Activated CD4-positive, alpha-beta T cell treated with anti-CD3 and anti-CD28 coated beads for 4 hours (primary cell): ENCODE results near the gene NPAS2.

Experiments used
- DNase-seq, 2 donors: peaks; one replicate each; pipeline ENCODE4 v3.0.0-alpha.2; 2020

Gene NPAS2

GRCh38 chr2:100822587-100823248, 2.8 kb downstream of the NPAS2 start:
- DNase-seq = no peak

GRCh38 chr2:100823665-100824438, 3.9 kb downstream of the NPAS2 start:
- DNase-seq = no peak

GRCh38 chr2:100824842-100825241, 4.9 kb downstream of the NPAS2 start:
- no peak for DNase-seq

GRCh38 chr2:100826494-100826893, 6.6 kb downstream of the NPAS2 start:
- no peak for DNase-seq

- DNase-seq = no peak
Measured at GRCh38 chr2:100831158-100831750, 11.3 kb downstream of the NPAS2 start.

- no peak for DNase-seq
Measured at GRCh38 chr2:100831831-100832230, 11.9 kb downstream of the NPAS2 start.

- no peak for DNase-seq
Measured at GRCh38 chr2:100832885-100833284, 12.9 kb downstream of the NPAS2 start.

- DNase-seq = no peak
Measured at GRCh38 chr2:100833331-100833730, 13.4 kb downstream of the NPAS2 start.

GRCh38 chr2:100834221-100834620, 14.3 kb downstream of the NPAS2 start:
- DNase-seq = no peak

- no peak for DNase-seq
Measured at GRCh38 chr2:100835006-100835659, 15.2 kb downstream of the NPAS2 start.

- DNase-seq = no peak
Measured at GRCh38 chr2:100840519-100840918, 20.6 kb downstream of the NPAS2 start.

GRCh38 chr2:100842241-100842922, 22.4 kb downstream of the NPAS2 start:
- DNase-seq = no peak

- DNase-seq = no peak
Measured at GRCh38 chr2:100844514-100844913, 24.6 kb downstream of the NPAS2 start.

- no peak for DNase-seq
Measured at GRCh38 chr2:100845141-100845991, 25.4 kb downstream of the NPAS2 start.

GRCh38 chr2:100846716-100847115, 26.8 kb downstream of the NPAS2 start:
- no peak for DNase-seq

GRCh38 chr2:100852447-100852846, 32.5 kb downstream of the NPAS2 start:
- no peak for DNase-seq

- DNase-seq = no peak
Measured at GRCh38 chr2:100852999-100853908, 33.3 kb downstream of the NPAS2 start.

GRCh38 chr2:100853909-100854810, 34.2 kb downstream of the NPAS2 start:
- no peak for DNase-seq

- no peak for DNase-seq
Measured at GRCh38 chr2:100855084-100855483, 35.1 kb downstream of the NPAS2 start.

GRCh38 chr2:100855606-100856005, 35.7 kb downstream of the NPAS2 start:
- DNase-seq = no peak
